Astrocyte of the spinal cord (primary cell): ENCODE data around the gene LMOD2.

ENCODE experiments used
- DNase-seq: peaks from one replicate; pipeline ENCODE4 v3.0.0; 2011; ENCODE audit warnings: low read depth, low spot score
- H3K4me3 ChIP-seq: 2 replicates; pipeline ENCODE4 v1.5.1; 2011; ENCODE audit warnings: low read depth, mild to moderate bottlenecking, low read length, moderate library complexity
- CTCF ChIP-seq: IDR thresholded peaks from 2 replicates; pipeline ENCODE4 v1.5.1; 2012; ENCODE audit warnings: low read depth, mild to moderate bottlenecking, low read length, inconsistent platforms
- in situ Hi-C: cut with HindIII; loops from 2 replicates; pipeline ENCODE4 v1.10.0; 2017; ENCODE audit warnings: low sequenced_read_pairs

The LMOD2 gene

GRCh38 chr7:123655614-123656013 is at the start of gene LMOD2:
TSS of gene LMOD2 (plus strand) at chr7:123655866. CDS start at chr7:123655964, 98 bp downstream.
- no peak for TF ChIP-seq CTCF
- no peak for DNase-seq
- H3K4me3 ChIP-seq = no peak within 1 kb of the TSS
- in situ Hi-C loops = no loop called here

GRCh38 chr7:123607423-123607975 is 48.2 kb upstream of the LMOD2 start:
- in situ Hi-C loops = no loop called here
- no peak for DNase-seq

GRCh38 chr7:123608991-123609882 is 46.4 kb upstream of the LMOD2 start:
- TF ChIP-seq CTCF = no peak
- in situ Hi-C loops = no loop called here
- no peak for DNase-seq
- no peak overlapping the region for H3K4me3 ChIP-seq

More at GRCh38 chr7:123607423-123607975, 48.2 kb upstream of the LMOD2 start:
- H3K4me3 ChIP-seq = no peak overlapping the region
- no peak for TF ChIP-seq CTCF

- TF ChIP-seq CTCF = no peak
- no peak for DNase-seq
- in situ Hi-C loops = no loop called here
- no peak overlapping the region for H3K4me3 ChIP-seq
Measured at GRCh38 chr7:123609883-123610239, 45.8 kb upstream of the LMOD2 start.

GRCh38 chr7:123612024-123612423 is 43.6 kb upstream of the LMOD2 start:
- no peak for DNase-seq
- in situ Hi-C loops = no loop called here
- TF ChIP-seq CTCF = no peak
- H3K4me3 ChIP-seq = no peak overlapping the region

GRCh38 chr7:123615344-123615743 is 40.3 kb upstream of the LMOD2 start:
- DNase-seq = peak; percentile 76
- in situ Hi-C loops = no loop called here
- TF ChIP-seq CTCF = no peak
- H3K4me3 ChIP-seq = no peak overlapping the region
